Uterus (tissue), 2 donors: ENCODE measurements around the gene DGKD.
"Not testable (repeated sequence)": the region's sequence is repeated elsewhere in the genome, so short reads cannot be mapped to it uniquely, and the experiment has no call there.

ENCODE experiments used
- POLR2A ChIP-seq, 2 donors: fragments of 450-650 bp; IDR thresholded peaks; one replicate each; pipeline ENCODE4 v1.6.1; 2016; ENCODE audit warnings: antibody characterized with exemption in 2 of 2, mild to moderate bottlenecking in 1 of 2, moderate library complexity in 1 of 2
- TF ChIP-seq, protein P1 (sequence below), 4 experiments: fragments of 200-600 bp in 2 of 4; fragments of 450-650 bp in 2 of 4; sonication (generic) in 2 of 4; IDR thresholded peaks; one replicate each; pipeline ENCODE4 v1.5.1; 2016 to 2019; ENCODE audit warnings: antibody characterized with exemption in 4 of 4, mild to moderate bottlenecking in 2 of 4, moderate library complexity in 1 of 4

DNA sequence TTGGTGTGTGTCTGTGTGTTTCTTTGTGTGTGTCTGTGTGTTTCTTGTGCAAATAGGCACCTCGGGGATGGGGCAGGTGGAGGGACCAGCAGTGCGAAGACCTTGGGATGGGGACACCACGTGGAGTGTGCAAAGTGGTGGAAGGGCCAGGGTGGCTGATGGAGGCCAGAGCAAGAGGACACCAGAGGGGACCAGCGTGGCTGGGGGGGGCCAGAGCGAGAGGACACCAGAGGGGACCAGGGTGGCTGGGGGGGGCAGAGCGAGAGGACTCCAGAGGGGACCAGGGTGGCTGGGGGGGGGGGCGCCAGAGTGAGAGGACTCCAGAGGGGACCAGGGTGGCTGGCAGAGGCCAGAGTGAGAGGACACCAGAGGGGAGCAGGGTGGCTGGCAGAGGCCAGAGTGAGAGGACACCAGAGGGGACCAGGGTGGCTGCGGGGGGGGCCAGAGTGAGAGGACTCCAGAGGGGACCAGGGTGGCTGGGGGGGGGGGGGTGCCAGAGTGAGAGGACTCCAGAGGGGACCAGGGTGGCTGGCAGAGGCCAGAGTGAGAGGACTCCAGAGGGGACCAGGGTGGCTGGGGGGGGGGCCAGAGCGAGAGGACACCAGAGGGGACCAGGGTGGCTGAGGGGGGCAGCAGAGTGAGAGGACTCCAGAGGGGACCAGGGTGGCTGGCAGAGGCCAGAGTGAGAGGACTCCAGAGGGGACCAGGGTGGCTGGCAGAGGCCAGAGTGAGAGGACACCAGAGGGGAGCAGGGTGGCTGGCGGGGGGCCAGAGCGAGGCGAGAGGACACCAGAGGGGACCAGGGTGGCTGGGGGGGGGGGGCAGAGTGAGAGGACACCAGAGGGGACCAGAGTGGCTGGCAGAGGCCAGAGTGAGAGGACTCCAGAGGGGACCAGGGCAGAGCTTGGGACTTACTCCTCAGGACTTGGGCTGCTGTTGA is 42.7 kb downstream of the DGKD start:
- TF ChIP-seq, protein P1, sequence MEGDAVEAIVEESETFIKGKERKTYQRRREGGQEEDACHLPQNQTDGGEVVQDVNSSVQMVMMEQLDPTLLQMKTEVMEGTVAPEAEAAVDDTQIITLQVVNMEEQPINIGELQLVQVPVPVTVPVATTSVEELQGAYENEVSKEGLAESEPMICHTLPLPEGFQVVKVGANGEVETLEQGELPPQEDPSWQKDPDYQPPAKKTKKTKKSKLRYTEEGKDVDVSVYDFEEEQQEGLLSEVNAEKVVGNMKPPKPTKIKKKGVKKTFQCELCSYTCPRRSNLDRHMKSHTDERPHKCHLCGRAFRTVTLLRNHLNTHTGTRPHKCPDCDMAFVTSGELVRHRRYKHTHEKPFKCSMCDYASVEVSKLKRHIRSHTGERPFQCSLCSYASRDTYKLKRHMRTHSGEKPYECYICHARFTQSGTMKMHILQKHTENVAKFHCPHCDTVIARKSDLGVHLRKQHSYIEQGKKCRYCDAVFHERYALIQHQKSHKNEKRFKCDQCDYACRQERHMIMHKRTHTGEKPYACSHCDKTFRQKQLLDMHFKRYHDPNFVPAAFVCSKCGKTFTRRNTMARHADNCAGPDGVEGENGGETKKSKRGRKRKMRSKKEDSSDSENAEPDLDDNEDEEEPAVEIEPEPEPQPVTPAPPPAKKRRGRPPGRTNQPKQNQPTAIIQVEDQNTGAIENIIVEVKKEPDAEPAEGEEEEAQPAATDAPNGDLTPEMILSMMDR (IDR thresholded peaks at IDR 0.05) = not testable (repeated sequence)
- TF ChIP-seq POLR2A (IDR thresholded peaks at IDR 0.05) = not testable (repeated sequence)
